IMR-90 (cell line): ENCODE results near the gene CTNNAL1. TPM values are rescaled to one million over a fixed set of nuclear protein-coding genes. Genes with fewer than 3 reads are reported as not detected.

Experiments
- ATAC-seq: fragments of 200-7000 bp; cut with Tn5 transposase; 2 replicates; pipeline ENCODE4 v1.9.1; 2020; ENCODE audit warnings: low read depth, mild to moderate bottlenecking, moderate library complexity
- BruUV-seq: library from RNA; stranded (reverse); fragments of 400-500 nt; replicated peaks from 2 replicates; lab custom pipeline; 2021; lab: Mats Ljungman, UMichigan
- CTCF ChIA-PET: fragments of 300-600 bp; formaldehyde crosslinking; extraction: SDS; loops from one replicate; lab custom pipeline; 2021; ENCODE audit warnings: antibody characterized with exemption; lab: Yijun Ruan, JAX
- POLR2A ChIA-PET: fragments of 300-600 bp; sonication (Branson Sonifier 250); formaldehyde crosslinking; loops from one replicate; lab custom pipeline; 2022; ENCODE audit warnings: antibody characterized with exemption; ENCODE audit not compliant: unreplicated experiment; lab: Charles Lee
- DNase-seq: peaks from one replicate; pipeline ENCODE4 v3.0.0; 2013
- H2AFZ ChIP-seq: replicated peaks from 2 replicates; pipeline ENCODE3; 2013; ENCODE audit warnings: low read length, mild to moderate bottlenecking; ENCODE audit not compliant: poor library complexity
- H2AK5ac ChIP-seq: 2 replicates; pipeline ENCODE4 v1.6.1; 2013; ENCODE audit warnings: low read depth, low read length, inconsistent platforms
- H2AK9ac ChIP-seq: replicated peaks from 2 replicates; pipeline ENCODE3; 2013; ENCODE audit warnings: mild to moderate bottlenecking, low read depth, low read length, moderate library complexity; ENCODE audit not compliant: poor library complexity
- H2BK120ac ChIP-seq: 2 replicates; pipeline ENCODE4 v1.6.1; 2013; ENCODE audit warnings: low read depth, low read length, inconsistent platforms
- H2BK15ac ChIP-seq: 3 replicates; pipeline ENCODE4 v1.6.1; 2013; ENCODE audit warnings: low read depth, low read length, inconsistent platforms
- H2BK20ac ChIP-seq: 2 replicates; pipeline ENCODE4 v1.6.1; 2013; ENCODE audit warnings: low read depth, mild to moderate bottlenecking, inconsistent platforms, low read length, moderate library complexity
- H2BK5ac ChIP-seq: 2 replicates; pipeline ENCODE4 v1.6.1; 2013; ENCODE audit warnings: mild to moderate bottlenecking, low read depth, low read length, inconsistent platforms; ENCODE audit not compliant: poor library complexity, severe bottlenecking
- H3K14ac ChIP-seq: replicated peaks from 2 replicates; pipeline ENCODE4 v1.6.1; 2013; ENCODE audit warnings: low read depth, low read length, inconsistent platforms
- H3K18ac ChIP-seq: 2 replicates; pipeline ENCODE4 v1.6.1; 2013; ENCODE audit warnings: low read depth, low read length, control low read depth
- H3K23ac ChIP-seq: 2 replicates; pipeline ENCODE4 v1.6.1; 2013; ENCODE audit warnings: low read depth, low read length, inconsistent platforms
- H3K27ac ChIP-seq: 2 replicates; pipeline ENCODE4 v1.5.1; 2013; ENCODE audit warnings: mild to moderate bottlenecking, control low read depth, low read length; ENCODE audit not compliant: insufficient read depth
- H3K27me3 ChIP-seq: 2 replicates; pipeline ENCODE4 v1.6.1; 2013; ENCODE audit warnings: low read length; ENCODE audit not compliant: control insufficient read depth, insufficient read depth
- H3K36me3 ChIP-seq: 2 replicates; pipeline ENCODE4 v1.6.1; 2013; ENCODE audit warnings: low read length, mixed read lengths; ENCODE audit not compliant: control insufficient read depth, insufficient read depth
- H3K4ac ChIP-seq: 2 replicates; pipeline ENCODE4 v1.6.1; 2013; ENCODE audit warnings: low read depth, low read length, inconsistent platforms
- H3K4me1 ChIP-seq: 2 replicates; pipeline ENCODE4 v1.6.1; 2013; ENCODE audit warnings: low read length, mixed read lengths; ENCODE audit not compliant: control insufficient read depth, insufficient read depth
- H3K4me2 ChIP-seq: 2 replicates; pipeline ENCODE4 v1.6.1; 2013; ENCODE audit warnings: low read depth, mild to moderate bottlenecking, control low read depth, low read length, moderate library complexity
- H3K4me3 ChIP-seq: 2 replicates; pipeline ENCODE4 v1.5.1; 2013; ENCODE audit warnings: low read depth, mild to moderate bottlenecking, control low read depth, low read length, moderate library complexity; ENCODE audit not compliant: insufficient read depth
- H3K56ac ChIP-seq: 2 replicates; pipeline ENCODE4 v1.6.1; 2013; ENCODE audit warnings: low read length, inconsistent platforms; ENCODE audit not compliant: insufficient read depth; ENCODE audit errors: extremely low read depth
- H3K79me1 ChIP-seq, 2 experiments: 2 replicates each; pipeline ENCODE4 v1.6.1; 2013; ENCODE audit warnings: low read length in 2 of 2, inconsistent platforms in 1 of 2, low read depth in 1 of 2
- H3K9ac ChIP-seq: 2 replicates; pipeline ENCODE4 v1.6.1; 2013; ENCODE audit warnings: low read depth, low read length, control low read depth
- H3K9me1 ChIP-seq: 2 replicates; pipeline ENCODE4 v1.6.1; 2013; ENCODE audit warnings: low read length, inconsistent platforms; ENCODE audit not compliant: insufficient read depth
- H3K9me3 ChIP-seq: 2 replicates; pipeline ENCODE4 v1.6.1; 2013; ENCODE audit warnings: low read length; ENCODE audit not compliant: control insufficient read depth, insufficient read depth
- H4K20me1 ChIP-seq: 2 replicates; pipeline ENCODE4 v1.6.1; 2013; ENCODE audit warnings: low read length, inconsistent platforms; ENCODE audit not compliant: insufficient read depth
- H4K5ac ChIP-seq: 2 replicates; pipeline ENCODE4 v1.6.1; 2013; ENCODE audit warnings: mild to moderate bottlenecking, low read depth, low read length, control low read depth
- H4K8ac ChIP-seq, 2 experiments: 2 replicates each; pipeline ENCODE4 v1.6.1; 2013; ENCODE audit warnings: low read depth in 2 of 2, low read length in 2 of 2, control low read depth in 1 of 2, inconsistent platforms in 1 of 2
- H4K91ac ChIP-seq: 2 replicates; pipeline ENCODE4 v1.6.1; 2013; ENCODE audit warnings: low read depth, low read length, inconsistent platforms; ENCODE audit not compliant: insufficient read depth
- CEBPB ChIP-seq: IDR thresholded peaks from 2 replicates; pipeline ENCODE4 v1.6.1; 2012; ENCODE audit warnings: low read depth, low read length, improper control_type of control experiment
- CHD1 ChIP-seq: IDR thresholded peaks from 2 replicates; pipeline ENCODE4 v1.6.1; 2012; ENCODE audit warnings: low read depth, low read length, improper control_type of control experiment
- CTCF ChIP-seq: conservative IDR thresholded peaks from 2 replicates; pipeline ENCODE4 v1.5.1; 2012; ENCODE audit warnings: mild to moderate bottlenecking, low read depth, low read length, improper control_type of control experiment
- ELK1 ChIP-seq: fragments of 150-350 bp; IDR thresholded peaks from 2 replicates; pipeline ENCODE4 v1.6.1; 2016; ENCODE audit warnings: low read depth, mild to moderate bottlenecking, low read length, moderate library complexity, borderline replicate concordance
- FOS ChIP-seq: fragments of 150-350 bp; IDR thresholded peaks from 2 replicates; pipeline ENCODE4 v1.6.1; 2016; ENCODE audit warnings: low read depth, low read length
- MAFK ChIP-seq: IDR thresholded peaks from 2 replicates; pipeline ENCODE4 v1.6.1; 2012; ENCODE audit warnings: low read depth, low read length, improper control_type of control experiment
- MAZ ChIP-seq: IDR thresholded peaks from 2 replicates; pipeline ENCODE4 v1.6.1; 2012; ENCODE audit warnings: low read depth, mild to moderate bottlenecking, low read length, improper control_type of control experiment, moderate library complexity, borderline replicate concordance
- MXI1 ChIP-seq: IDR thresholded peaks from 2 replicates; pipeline ENCODE4 v1.6.1; 2012; ENCODE audit warnings: low read depth, mild to moderate bottlenecking, low read length, moderate library complexity, borderline replicate concordance
- NFE2L2 ChIP-seq: fragments of 150-350 bp; IDR thresholded peaks from 2 replicates; pipeline ENCODE4 v1.6.1; 2016; ENCODE audit warnings: low read depth, mild to moderate bottlenecking, low read length
- POLR2A ChIP-seq: IDR thresholded peaks from 2 replicates; pipeline ENCODE4 v1.6.1; 2012; ENCODE audit warnings: mild to moderate bottlenecking, low read depth, low read length
- RAD21 ChIP-seq: IDR thresholded peaks from 2 replicates; pipeline ENCODE4 v1.6.1; 2012; ENCODE audit warnings: low read length, improper control_type of control experiment
- RCOR1 ChIP-seq: IDR thresholded peaks from 2 replicates; pipeline ENCODE4 v1.6.1; 2012; ENCODE audit warnings: mild to moderate bottlenecking, low read length, improper control_type of control experiment; ENCODE audit not compliant: insufficient replicate concordance
- RFX5 ChIP-seq: IDR thresholded peaks from 2 replicates; pipeline ENCODE4 v1.8.0; 2012; ENCODE audit warnings: low read depth, mild to moderate bottlenecking, low read length, moderate library complexity
- SMC3 ChIP-seq: fragments of 150-350 bp; IDR thresholded peaks from 2 replicates; pipeline ENCODE4 v1.6.1; 2016; ENCODE audit warnings: low read depth, mild to moderate bottlenecking, antibody characterized with exemption, low read length, moderate library complexity
- USF2 ChIP-seq: fragments of 150-350 bp; IDR thresholded peaks from 2 replicates; pipeline ENCODE4 v1.6.1; 2017; ENCODE audit warnings: mild to moderate bottlenecking, antibody characterized with exemption, low read length, low read depth
- WGBS, 2 experiments: methylation state at CpG; one replicate each; pipeline versions ENCODE4 v1.1.5 to v1.1.7; 2013; ENCODE audit warnings: missing lambda C conversion rate in 2 of 2; ENCODE audit not compliant: insufficient read length in 1 of 2; ENCODE audit errors: extremely low coverage in 2 of 2; 5-methylcytosine and 5-hydroxymethylcytosine counted together
- dilution Hi-C: fragments of 300-500 bp; cut with HindIII; formaldehyde crosslinking; loops from one replicate; pipeline ENCODE4 v1.14.3; 2018; ENCODE audit warnings: low sequenced_read_pairs; ENCODE audit not compliant: unreplicated experiment
- in situ Hi-C: fragments of 300-500 bp; cut with MboI; formaldehyde crosslinking; loops from 3 replicates; pipeline ENCODE4 v1.14.3; 2019; ENCODE audit warnings: low sequenced_read_pairs, inconsistent platforms, mixed read lengths
- intact Hi-C: fragments of 100-400 bp; cut with micrococcal nuclease; formaldehyde crosslinking; loops from 2 replicates; pipeline ENCODE4 v1.10.0; 2022
- polyA plus RNA-seq, 3 experiments: library from polyadenylated mRNA; depleted of rRNA; stranded (reverse); fragments of >200 nt; gene quantifications; 2 replicates each; pipeline ENCODE4 v1.2.3, GENCODE V29; 2012; ENCODE audit warnings: low replicate concordance in 1 of 3
- total RNA-seq: library from RNA; depleted of rRNA; stranded (reverse); fragments of >200 nt; gene quantifications from 2 replicates; pipeline ENCODE4 v1.2.3, GENCODE V29; 2012

Gene CTNNAL1
- total and polyA plus RNA-seq, 2 of the 4 experiments (the other 2 are of a cell fraction): 72.3 to 131 TPM

GRCh38 chr9:108997112-108997511 lies 16.2 kb downstream of the CTNNAL1 start:
- Histone ChIP-seq H3K56ac (no peak overlapping the region), H3K14ac (no peak overlapping the region), H2BK15ac (no peak overlapping the region), H4K91ac (no peak overlapping the region), H4K5ac (no peak overlapping the region), H4K8ac (no peak overlapping the region), H3K4me2 (no peak overlapping the region), H3K27ac (no peak overlapping the region), H3K36me3 (peaks cover 12% of the 10 kb centered on the region; the same call in 1 of the 2 replicates), H2BK5ac (no peak overlapping the region), H3K4me3 (no peak overlapping the region), H3K18ac (no peak overlapping the region), H3K27me3 (no peaks in the 10 kb centered on the region), H2AFZ (no peak overlapping the region), H3K9me1 (peaks cover 5% of the 10 kb centered on the region; the same call in 1 of the 2 replicates), H3K79me1 (peaks cover 40 to 56% of the 10 kb centered on the region in 2 experiments), H2BK20ac (no peak overlapping the region), H3K4me1 (peaks cover 4% of the 10 kb centered on the region), H2AK5ac (no peak overlapping the region), H2AK9ac (no peak overlapping the region), H4K20me1 (peaks cover 10% of the 10 kb centered on the region; the same call in 1 of the 2 replicates), H2BK120ac (no peak overlapping the region), H3K9me3 (no peaks in the 10 kb centered on the region), H3K4ac (no peak overlapping the region), H3K9ac (no peak overlapping the region), H3K23ac (no peak overlapping the region)
- ChIA-PET CTCF (no interaction called here), POLR2A (no interaction called here)
- ATAC-seq: no peak
- no CpG with 5 or more reads among the region's 1 CpG for WGBS, 2 experiments
- TF ChIP-seq USF2: no peak
- TF ChIP-seq ELK1: no peak
- TF ChIP-seq CHD1: no peak
- no peak for TF ChIP-seq NFE2L2
- no peak for TF ChIP-seq RCOR1
- no peak for TF ChIP-seq RAD21
- TF ChIP-seq FOS: no peak
- TF ChIP-seq CEBPB: no peak
- TF ChIP-seq RFX5: no peak
- no peak for TF ChIP-seq POLR2A
- TF ChIP-seq CTCF: no peak
- TF ChIP-seq MAZ: no peak
- TF ChIP-seq MAFK: no peak
- no peak for TF ChIP-seq SMC3
- no peak for TF ChIP-seq MXI1
- DNase-seq: no peak
- in situ Hi-C loops (no loop called here), dilution Hi-C loops (no loop called here), intact Hi-C loops (no loop called here)
- BruUV-seq: no TSS peak
